Sigmoid colon (tissue), 4 donors: ENCODE data around the gene GPR139.

Experiments
- EP300 ChIP-seq, 4 donors: sonication (generic); formaldehyde crosslinking; IDR thresholded peaks; one replicate each; pipeline ENCODE4 v1.6.1; 2017; ENCODE audit warnings: antibody characterized with exemption in 4 of 4
- POLR2A ChIP-seq, 2 donors: fragments of 450-650 bp; IDR thresholded peaks; one replicate each; pipeline ENCODE4 v1.6.1; 2016; ENCODE audit warnings: antibody characterized with exemption in 2 of 2, mild to moderate bottlenecking in 2 of 2, moderate library complexity in 2 of 2
- POLR2AphosphoS5 ChIP-seq, 4 donors: sonication (generic); formaldehyde crosslinking; IDR thresholded peaks; one replicate each; pipeline ENCODE4 v1.6.1; 2017; ENCODE audit warnings: antibody characterized with exemption in 4 of 4
- TF ChIP-seq, protein P1 (sequence below), 4 experiments: fragments of 450-650 bp in 3 of 4; fragments of 200-600 bp in 1 of 4; IDR thresholded peaks; one replicate each; pipeline ENCODE4 v1.5.1; 2016 to 2019; ENCODE audit warnings: antibody characterized with exemption in 4 of 4, mild to moderate bottlenecking in 3 of 4, moderate library complexity in 2 of 4

DNA sequence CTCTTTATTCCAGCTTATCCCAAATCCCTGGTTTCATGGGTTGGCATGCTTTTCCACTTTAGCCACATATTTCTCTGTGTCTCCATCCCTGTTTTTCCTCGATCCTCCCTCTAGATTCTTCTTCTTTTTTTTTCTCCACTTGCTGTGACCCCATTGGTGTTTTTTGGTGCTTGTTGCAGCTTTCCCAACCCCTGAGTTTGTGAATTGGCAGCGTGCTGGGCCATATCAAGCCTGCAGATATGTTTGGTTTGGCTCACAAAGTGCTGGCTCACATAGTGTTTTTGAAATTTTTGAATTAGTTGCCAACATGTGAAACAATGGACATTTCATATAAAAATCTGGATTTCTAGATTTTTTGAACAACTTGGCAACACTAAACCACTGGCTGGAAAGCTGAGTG lies 8.8 kb downstream of the GPR139 start:
- TF ChIP-seq, protein P1, sequence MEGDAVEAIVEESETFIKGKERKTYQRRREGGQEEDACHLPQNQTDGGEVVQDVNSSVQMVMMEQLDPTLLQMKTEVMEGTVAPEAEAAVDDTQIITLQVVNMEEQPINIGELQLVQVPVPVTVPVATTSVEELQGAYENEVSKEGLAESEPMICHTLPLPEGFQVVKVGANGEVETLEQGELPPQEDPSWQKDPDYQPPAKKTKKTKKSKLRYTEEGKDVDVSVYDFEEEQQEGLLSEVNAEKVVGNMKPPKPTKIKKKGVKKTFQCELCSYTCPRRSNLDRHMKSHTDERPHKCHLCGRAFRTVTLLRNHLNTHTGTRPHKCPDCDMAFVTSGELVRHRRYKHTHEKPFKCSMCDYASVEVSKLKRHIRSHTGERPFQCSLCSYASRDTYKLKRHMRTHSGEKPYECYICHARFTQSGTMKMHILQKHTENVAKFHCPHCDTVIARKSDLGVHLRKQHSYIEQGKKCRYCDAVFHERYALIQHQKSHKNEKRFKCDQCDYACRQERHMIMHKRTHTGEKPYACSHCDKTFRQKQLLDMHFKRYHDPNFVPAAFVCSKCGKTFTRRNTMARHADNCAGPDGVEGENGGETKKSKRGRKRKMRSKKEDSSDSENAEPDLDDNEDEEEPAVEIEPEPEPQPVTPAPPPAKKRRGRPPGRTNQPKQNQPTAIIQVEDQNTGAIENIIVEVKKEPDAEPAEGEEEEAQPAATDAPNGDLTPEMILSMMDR (IDR thresholded peaks at IDR 0.05), result no peak
- TF ChIP-seq POLR2A (IDR thresholded peaks at IDR 0.05) (no peak), EP300 (IDR thresholded peaks at IDR 0.05) (no peak), POLR2AphosphoS5 (IDR thresholded peaks at IDR 0.05) (no peak)
